Heart left ventricle (tissue), 16 donors: Measurements from ENCODE around the gene MGAT4D. TPM values are rescaled to one million over a fixed set of nuclear protein-coding genes. Genes with fewer than 3 reads are reported as not detected.
"Not testable (repeated sequence)": the region's sequence is repeated elsewhere in the genome, so short reads cannot be mapped to it uniquely, and the experiment has no call there.

Experiments
- ATAC-seq, 4 donors: fragments of 200-7000 bp; cut with Tn5 transposase; one replicate each; pipeline ENCODE4 v1.9.1; 2020 to 2022; ENCODE audit warnings: moderate library complexity in 4 of 4, mild to moderate bottlenecking in 3 of 4, moderate number of reproducible peaks in 1 of 4
- DNase-seq, 5 donors: peaks; one replicate each; pipeline ENCODE4 v3.0.0-alpha.2; 2020
- H3K27ac ChIP-seq, 12 donors: fragments of 200-600 bp; sonication (generic) in 4 of 12; one replicate each; pipeline versions ENCODE4 v1.5.0 to v1.8.0; 2016 to 2022; ENCODE audit warnings: mild to moderate bottlenecking in 2 of 12
- H3K27me3 ChIP-seq, 9 donors: fragments of 200-600 bp; sonication (generic) in 2 of 9; one replicate each; pipeline versions ENCODE4 v1.5.1 to v1.8.0; 2016 to 2022; ENCODE audit warnings: mild to moderate bottlenecking in 3 of 9
- H3K36me3 ChIP-seq, 9 donors: fragments of 200-600 bp; sonication (generic) in 2 of 9; one replicate each; pipeline versions ENCODE4 v1.5.0 to v1.8.0; 2018 to 2022; ENCODE audit warnings: mild to moderate bottlenecking in 2 of 9
- H3K4me1 ChIP-seq, 12 donors: fragments of 200-600 bp; sonication (generic) in 4 of 12; one replicate each; pipeline versions ENCODE4 v1.5.0 to v1.8.0; 2016 to 2022; ENCODE audit warnings: mild to moderate bottlenecking in 3 of 12
- H3K4me3 ChIP-seq, 12 donors: fragments of 200-600 bp; sonication (generic) in 4 of 12; one replicate each; pipeline versions ENCODE4 v1.5.0 to v1.8.0; 2017 to 2022; ENCODE audit warnings: mild to moderate bottlenecking in 9 of 12, moderate library complexity in 4 of 12
- H3K9me3 ChIP-seq, 12 donors: fragments of 200-600 bp; sonication (generic) in 4 of 12; one replicate each; pipeline versions ENCODE4 v1.5.0 to v1.8.0; 2016 to 2022; ENCODE audit warnings: mild to moderate bottlenecking in 1 of 12
- CTCF ChIP-seq, 12 donors: fragments of 200-600 bp; sonication (generic) in 4 of 12; IDR thresholded peaks; one replicate each; pipeline versions ENCODE4 v1.5.0 to v1.8.0; 2018 to 2022; ENCODE audit warnings: antibody characterized with exemption in 12 of 12, mild to moderate bottlenecking in 5 of 12
- POLR2A ChIP-seq, 2 donors: fragments of 450-650 bp; IDR thresholded peaks; one replicate each; pipeline ENCODE4 v1.6.1; 2017; ENCODE audit warnings: antibody characterized with exemption in 2 of 2, mild to moderate bottlenecking in 2 of 2, moderate library complexity in 2 of 2
- WGBS, 4 donors: extraction: QIAGEN DNeasy Blood & Tissue Kit in 2 of 4; methylation state at CpG; one replicate each; pipeline versions ENCODE4 v1.1.5 to v1.1.7; 2013 to 2018; 5-methylcytosine and 5-hydroxymethylcytosine counted together
- intact Hi-C, 10 donors: fragments of 100-400 bp; cut with DNase I; formaldehyde crosslinking; loops; one replicate each; pipeline versions ENCODE4 v1.11.1 to v1.14.2; 2022
- polyA plus RNA-seq, 2 donors: library from polyadenylated mRNA; stranded (reverse); fragments of 200-250 nt; gene quantifications; one replicate each; pipeline ENCODE4 v1.2.3, GENCODE V29; 2013
- total RNA-seq, 9 donors: library from RNA; depleted of rRNA in 2 of 9; stranded (reverse); fragments of >200 nt in 2 of 9; fragmentation: NEBNext Ultra II Directional in 3 of 9; extraction: Animal tissue kit (Norgen Biotek cat#: 25700) in 3 of 9; gene quantifications; one replicate each; pipeline versions ENCODE4 v1.1.0 to v1.2.4, GENCODE V29; 2016 to 2023
- donor health status: ischemic (EF 13 %, LVEDD 7.1; RV severe dilation, severe dysfunction).
- donor health status: healthy with polysubstance abuse.
- donor health status: DM: no; HTN: yes; CAD: no.
- donor health status: DM: no; HTN: no; CAD: no.
- donor health status: ischemic (EF 25% LVEDD 6.9; RV normal size, moderate dysfunction).
- donor health status: ischemic (EF 25% LVEDD 5.7; RV mildly dilated, moderate dysfunction).
- donor health status: healthy.
- donor health status: DM: yes; HTN: yes; CAD: no.
- donor health status: ischemic (EF 35%, LVEDD 5.7; RV mildly dilated, moderate dysfunction).
- donor health status: nonischemic (EF 11% LVEDD 7.7; RV severe dilation, severe dysfunction).
- donor health status: DM: yes; HTN: yes; CAD: no.
- donor health status: PGD.
- donor health status: ischemic (EF 29% LVEDD 5.4; RV normal size, mild dysfunction).
- donor health status: nonischemic (EF 23%, LVEDD 6.1; RV moderate dilation, normal function).

MGAT4D gene
- total and polyA plus RNA-seq, 11 donors, result not detected

GRCh38 chr4:140427106-140427918 lies 70.8 kb downstream of the MGAT4D start, which contains the start of gene CLGN:
TSS of gene CLGN (minus strand) at chr4:140427648. CDS start at chr4:140413078, 14,570 bp downstream.
- H3K27ac ChIP-seq, result peak within 1 kb of the TSS; percentile 66 to 91 (median 82)
- peaks cover 0 to 16% (median 6%) of the 10 kb centered on the region in 9 donors for H3K27me3 ChIP-seq
- H3K36me3 ChIP-seq, result no peaks in the 10 kb centered on the region
- intact Hi-C loops, result loop anchor here in 5 of 10 donors (2.0 to 5.0 kb wide), 6 partner anchors 40 to 425 kb away; partner anchors contain the start of genes ELMOD2 (in 3 of the 5) and SCOC (in 1 of the 5)
- DNase-seq (peak; percentile 73 to 89 (median 81)), ATAC-seq (peak; percentile 84 to 97 (median 94))
- H3K9me3 ChIP-seq, result no peaks in the 10 kb centered on the region
- peaks cover 0 to 21% (median 0%) of the 10 kb centered on the region in 12 donors for H3K4me1 ChIP-seq
- TF ChIP-seq POLR2A (IDR thresholded peaks at IDR 0.05) (peak in 1 of 2 donors; percentile 39), CTCF (IDR thresholded peaks at IDR 0.05) (peak; percentile 15 to 73 (median 52))
- 0 to 2% (median 1%) methylated on average over 40 to 73 of the region's 73 CpGs for WGBS, 4 donors
- peak within 1 kb of the TSS; percentile 32 to 80 (median 66) for H3K4me3 ChIP-seq

GRCh38 chr4:140426610-140427105 lies 71.4 kb downstream of the MGAT4D start:
- Histone ChIP-seq H3K36me3 (no peaks in the 10 kb centered on the region), H3K9me3 (no peaks in the 10 kb centered on the region), H3K4me3 (peak overlapping the region; percentile 32 to 80 (median 66)), H3K27ac (peak overlapping the region; percentile 66 to 91 (median 82)), H3K4me1 (peaks cover 0 to 21% (median 0%) of the 10 kb centered on the region in 12 donors), H3K27me3 (peaks cover 0 to 16% (median 6%) of the 10 kb centered on the region in 9 donors)
- intact Hi-C loops, result loop anchor here in 5 of 10 donors (2.0 to 5.0 kb wide), 6 partner anchors 39 to 426 kb away; partner anchors contain the start of genes ELMOD2 (in 3 of the 5) and SCOC (in 1 of the 5)
- DNase-seq (peak; percentile 40 to 72 (median 60)), ATAC-seq (peak; percentile 78 to 88 (median 85))
- TF ChIP-seq POLR2A (IDR thresholded peaks at IDR 0.05) (no peak), CTCF (IDR thresholded peaks at IDR 0.05) (peak in 4 of 12 donors; percentile 9 to 41 (median 26))
- WGBS, 4 donors, result 4 to 12% (median 7%) methylated on average over 19 to 23 of the region's 23 CpGs

GRCh38 chr4:140423106-140423505 lies 75.0 kb downstream of the MGAT4D start:
- no peak overlapping the region for H3K27ac ChIP-seq

GRCh38 chr4:140413130-140413969 lies 84.7 kb downstream of the MGAT4D start:
- intact Hi-C loops, H3K36me3 ChIP-seq, ATAC-seq, H3K9me3 ChIP-seq, H3K4me3 ChIP-seq, H3K27me3 ChIP-seq, H3K4me1 ChIP-seq, DNase-seq, H3K27ac ChIP-seq: not testable (repeated sequence)
- 86 to 91% (median 88%) methylated on average over 23 to 32 of the region's 32 CpGs for WGBS, 4 donors

More at GRCh38 chr4:140423106-140423505, 75.0 kb downstream of the MGAT4D start:
- TF ChIP-seq CTCF (IDR thresholded peaks at IDR 0.05), result no peak
- no peak for TF ChIP-seq POLR2A (IDR thresholded peaks at IDR 0.05)
- intact Hi-C loops, result no loop called here
- no peak overlapping the region for H3K4me3 ChIP-seq
- H3K4me1 ChIP-seq, result peaks cover 0 to 35% (median 0%) of the 10 kb centered on the region in 12 donors
- no peaks in the 10 kb centered on the region for H3K36me3 ChIP-seq
- DNase-seq (no peak), ATAC-seq (no peak)
- H3K27me3 ChIP-seq, result peaks cover 0 to 16% (median 6%) of the 10 kb centered on the region in 9 donors
- H3K9me3 ChIP-seq, result no peaks in the 10 kb centered on the region
